Measurements from ENCODE around the gene TSPAN12. TPM values are rescaled to one million over a fixed set of nuclear protein-coding genes. Genes with fewer than 3 reads are reported as not detected.
"Not testable (repeated sequence)": the region's sequence is repeated elsewhere in the genome, so short reads cannot be mapped to it uniquely, and the experiment has no call there.

TSPAN12 gene
- total and polyA plus RNA-seq, 12 donors, result 9.4 to 166 (median 80.6) TPM

- Histone ChIP-seq H3K4me1 (replicated peaks in 1 of 2) (no peaks in the 10 kb centered on the region), H3K27ac (no peak overlapping the region), H3K9me3 (replicated peaks in 1 of 3) (no peaks in the 10 kb centered on the region), H3K36me3 (replicated peaks in 1 of 2) (no peaks in the 10 kb centered on the region), H3K4me3 (no peak overlapping the region), H3K27me3 (no peaks in the 10 kb centered on the region)
- no peak for DNase-seq
- 84 to 94% (median 88%) methylated on average over 6 of the region's 6 CpGs for WGBS, 4 donors
- TF ChIP-seq CTCF (IDR thresholded peaks at IDR 0.05) (no peak), POLR2A (IDR thresholded peaks at IDR 0.05) (no peak)
- intact Hi-C loops (cut with DNase I), result no loop called here
Observed at GRCh38 chr7:120780938-120781337, 77.0 kb downstream of the TSPAN12 start.

- H3K27me3 ChIP-seq; DNase-seq; H3K27ac ChIP-seq; H3K4me1 ChIP-seq (replicated peaks in 1 of 2); intact Hi-C loops (cut with DNase I); H3K4me3 ChIP-seq; H3K36me3 ChIP-seq (replicated peaks in 1 of 2); H3K9me3 ChIP-seq (replicated peaks in 1 of 3): not testable (repeated sequence)
- WGBS, 4 donors, result 87 to 96% (median 89%) methylated on average over 7 of the region's 7 CpGs
Observed at GRCh38 chr7:120780451-120780850, 77.5 kb downstream of the TSPAN12 start.

- H3K4me1 ChIP-seq (replicated peaks in 1 of 2); H3K4me3 ChIP-seq; H3K36me3 ChIP-seq (replicated peaks in 1 of 2); H3K27ac ChIP-seq; H3K27me3 ChIP-seq; DNase-seq; H3K9me3 ChIP-seq (replicated peaks in 1 of 3); intact Hi-C loops (cut with DNase I): not testable (repeated sequence)
- WGBS, 4 donors, result 86 to 91% (median 88%) methylated on average over 8 of the region's 8 CpGs
Observed at GRCh38 chr7:120779078-120779477, 78.9 kb downstream of the TSPAN12 start.

- peaks cover 0 to 10% (median 0%) of the 10 kb centered on the region in 3 donors for H3K9me3 ChIP-seq (replicated peaks in 1 of 3)
- DNase-seq, result no peak
- no peak overlapping the region for H3K27ac ChIP-seq
- no peaks in the 10 kb centered on the region for H3K4me1 ChIP-seq (replicated peaks in 1 of 2)
- no peak overlapping the region for H3K4me3 ChIP-seq
- peaks cover 2% of the 10 kb centered on the region for H3K27me3 ChIP-seq
- no peaks in the 10 kb centered on the region for H3K36me3 ChIP-seq (replicated peaks in 1 of 2)
- TF ChIP-seq POLR2A (IDR thresholded peaks at IDR 0.05) (no peak), CTCF (IDR thresholded peaks at IDR 0.05) (no peak)
- intact Hi-C loops (cut with DNase I), result no loop called here
Observed at GRCh38 chr7:120775755-120776154, 82.2 kb downstream of the TSPAN12 start.

- no peak for TF ChIP-seq CTCF (IDR thresholded peaks at IDR 0.05)
- TF ChIP-seq POLR2A (IDR thresholded peaks at IDR 0.05), result no peak
- Histone ChIP-seq H3K9me3 (replicated peaks in 1 of 3) (peaks cover 0 to 10% (median 0%) of the 10 kb centered on the region in 3 donors), H3K27me3 (peaks cover 2% of the 10 kb centered on the region), H3K27ac (no peak overlapping the region), H3K4me3 (no peak overlapping the region), H3K36me3 (replicated peaks in 1 of 2) (no peaks in the 10 kb centered on the region), H3K4me1 (replicated peaks in 1 of 2) (no peaks in the 10 kb centered on the region)
- WGBS, 4 donors, result 64 to 78% (median 67%) methylated on average over 3 of the region's 3 CpGs
- intact Hi-C loops (cut with DNase I), result no loop called here
- no peak for DNase-seq
Observed at GRCh38 chr7:120774481-120774880, 83.5 kb downstream of the TSPAN12 start.

Measured in adrenal gland (tissue), 12 donors.